Activated B cell treated with CpG ODN at 0.5 μM for 24 hours (primary cell): ENCODE measurements around the gene EIPR1. TPM values are rescaled to one million over a fixed set of nuclear protein-coding genes. Genes with fewer than 3 reads are reported as not detected.

Experiments
- ATAC-seq: fragments of 200-7000 bp; cut with Tn5 transposase; one replicate; pipeline ENCODE4 v1.10.0; 2021; ENCODE audit warnings: low read depth, mild to moderate bottlenecking, moderate library complexity
- CTCF ChIA-PET: fragments of 350-600 bp; sonication (Branson Sonifier 250); formaldehyde crosslinking; loops from one replicate; lab custom pipeline; 2021; ENCODE audit warnings: antibody characterized with exemption; lab: Charles Lee
- POLR2A ChIA-PET: fragments of 350-600 bp; sonication (Branson Sonifier 250); formaldehyde crosslinking; loops from one replicate; lab custom pipeline; 2021; ENCODE audit warnings: antibody characterized with exemption; lab: Charles Lee
- DNase-seq: peaks from one replicate; pipeline ENCODE4 v3.0.0; 2022
- H3K27ac Mint-ChIP-seq: one replicate; pipeline ENCODE4 v1.8.0; 2020; ENCODE audit warnings: mixed read lengths
- H3K27me3 Mint-ChIP-seq: one replicate; pipeline ENCODE4 v1.8.0; 2021; ENCODE audit warnings: mixed read lengths
- H3K36me3 Mint-ChIP-seq: one replicate; pipeline ENCODE4 v1.8.0; 2021; ENCODE audit warnings: low read depth, mixed read lengths
- H3K4me1 Mint-ChIP-seq: one replicate; pipeline ENCODE4 v1.8.0; 2021; ENCODE audit warnings: mixed read lengths
- H3K4me3 Mint-ChIP-seq: one replicate; pipeline ENCODE4 v1.8.0; 2020; ENCODE audit warnings: mild to moderate bottlenecking, mixed read lengths
- H3K9me3 Mint-ChIP-seq: one replicate; pipeline ENCODE4 v1.8.0; 2020; ENCODE audit warnings: mixed read lengths
- CTCF ChIP-seq: fragments of 200-600 bp; IDR thresholded peaks from one replicate; pipeline ENCODE4 v1.8.0; 2022; ENCODE audit warnings: antibody characterized with exemption, mild to moderate bottlenecking
- intact Hi-C: fragments of 100-400 bp; cut with micrococcal nuclease; formaldehyde crosslinking; loops from one replicate; pipeline ENCODE4 v1.15.1; 2024
- total RNA-seq: library from RNA; stranded (reverse); gene quantifications from 2 replicates; pipeline ENCODE4 v1.2.3, GENCODE V29; 2022

EIPR1 gene
- total RNA-seq, 1 donor from 2014 or later = 36.3 TPM

GRCh38 chr2:3280683-3281520, 96.7 kb downstream of the EIPR1 start:
- CTCF ChIA-PET = no interaction called here
- H3K27ac Mint-ChIP-seq = no peak overlapping the region
- TF ChIP-seq CTCF = no peak
- H3K36me3 Mint-ChIP-seq = peaks cover 45% of the 10 kb centered on the region
- H3K4me3 Mint-ChIP-seq = no peak overlapping the region
- POLR2A ChIA-PET = no interaction called here
- no peaks in the 10 kb centered on the region for H3K27me3 Mint-ChIP-seq
- no peak for ATAC-seq
- H3K4me1 Mint-ChIP-seq = no peaks in the 10 kb centered on the region
- intact Hi-C loops = no loop called here
- no peak for DNase-seq
- peaks cover 3% of the 10 kb centered on the region for H3K9me3 Mint-ChIP-seq

GRCh38 chr2:3280197-3280596, 97.4 kb downstream of the EIPR1 start:
- ChIA-PET POLR2A (no interaction called here), CTCF (no interaction called here)
- no peak for ATAC-seq
- Mint-ChIP-seq H3K4me3 (no peak overlapping the region), H3K9me3 (peaks cover 8% of the 10 kb centered on the region), H3K27me3 (no peaks in the 10 kb centered on the region), H3K27ac (no peak overlapping the region), H3K4me1 (no peaks in the 10 kb centered on the region), H3K36me3 (peaks cover 51% of the 10 kb centered on the region)
- DNase-seq = no peak
- TF ChIP-seq CTCF = no peak
- intact Hi-C loops = no loop called here

- Mint-ChIP-seq H3K27ac (no peak overlapping the region), H3K4me1 (no peaks in the 10 kb centered on the region), H3K36me3 (peaks cover 52% of the 10 kb centered on the region), H3K4me3 (no peak overlapping the region), H3K27me3 (no peaks in the 10 kb centered on the region), H3K9me3 (peaks cover 15% of the 10 kb centered on the region)
- intact Hi-C loops = no loop called here
- ChIA-PET CTCF (no interaction called here), POLR2A (no interaction called here)
- no peak for ATAC-seq
- no peak for TF ChIP-seq CTCF
- DNase-seq = no peak
Observed at GRCh38 chr2:3279236-3279960, 98.2 kb downstream of the EIPR1 start.

GRCh38 chr2:3278521-3279218, 98.9 kb downstream of the EIPR1 start:
- DNase-seq = no peak
- no peak overlapping the region for H3K4me3 Mint-ChIP-seq
- peaks cover 15% of the 10 kb centered on the region for H3K9me3 Mint-ChIP-seq
- no peaks in the 10 kb centered on the region for H3K27me3 Mint-ChIP-seq
- TF ChIP-seq CTCF = no peak
- ATAC-seq = no peak
- H3K27ac Mint-ChIP-seq = no peak overlapping the region
- peaks cover 58% of the 10 kb centered on the region for H3K36me3 Mint-ChIP-seq
- intact Hi-C loops = no loop called here
- POLR2A ChIA-PET = no interaction called here
- CTCF ChIA-PET = no interaction called here
- no peaks in the 10 kb centered on the region for H3K4me1 Mint-ChIP-seq
